Fibroblast of upper back skin (primary cell): ENCODE data around the gene GSN.
A peak's percentile ranks its signal among the peaks of the same experiment; 100 is the strongest.

Source experiments
- DNase-seq: peaks from one replicate; pipeline ENCODE4 v3.0.0-alpha.2; 2013

Gene GSN

GRCh38 chr9:121304707-121305106 is 36.7 kb downstream of the GSN start:
- DNase-seq = no peak

DNA sequence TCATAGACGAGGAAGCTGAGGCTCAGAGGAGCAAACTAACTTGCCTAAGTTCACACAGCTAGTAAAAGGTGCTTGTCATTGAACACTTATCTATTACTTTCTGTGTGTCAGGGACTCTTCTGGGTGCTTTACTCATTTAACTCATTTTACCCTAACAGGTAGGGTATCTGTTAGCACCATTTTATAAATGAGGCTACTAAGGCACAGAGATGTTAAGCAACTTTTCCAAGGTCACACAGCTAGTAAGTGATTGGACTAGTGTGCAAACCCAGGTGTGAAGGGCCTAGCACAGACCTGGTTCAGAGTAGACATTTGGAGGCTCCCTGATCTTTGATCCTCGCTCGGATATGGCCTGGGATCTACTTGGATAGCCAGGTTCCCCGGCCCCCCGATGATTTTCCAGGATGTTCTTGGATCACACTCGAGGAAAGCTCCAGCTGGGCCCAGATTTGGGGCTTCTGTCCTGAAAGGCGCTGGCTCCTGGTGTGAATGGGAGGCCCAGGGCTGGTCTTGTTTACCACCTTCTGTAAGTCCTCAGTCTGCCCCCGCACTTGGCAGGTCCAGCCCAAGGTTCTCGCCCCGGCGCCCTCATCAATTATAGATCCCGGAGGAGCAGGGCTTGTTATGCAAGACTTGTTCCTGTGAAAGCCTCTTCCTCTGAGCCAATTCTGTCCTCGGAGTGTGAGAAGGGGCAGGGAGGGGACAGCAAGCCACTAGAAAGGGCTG is 37.5 kb downstream of the GSN start:
- DNase-seq = no peak

DNA sequence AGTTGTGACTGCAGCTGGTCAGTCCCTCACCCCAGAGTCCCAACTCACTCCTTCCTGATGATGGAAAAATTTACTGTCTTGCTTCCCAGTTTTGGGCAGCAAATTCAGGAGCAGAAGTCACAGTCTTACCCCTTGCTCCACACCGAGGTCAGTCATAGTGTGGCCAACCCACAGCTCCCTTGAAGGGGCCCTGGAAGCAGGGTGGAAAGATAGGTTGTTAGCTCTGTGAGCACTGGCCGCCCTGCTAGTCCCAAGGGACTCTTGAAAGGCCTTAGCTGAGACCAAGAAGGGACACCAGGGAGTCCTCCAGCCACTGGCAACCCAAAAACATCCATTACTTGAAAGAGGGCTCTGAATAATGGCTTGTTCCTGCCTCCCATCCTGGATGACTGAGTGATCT is 40.0 kb downstream of the GSN start:
- no peak for DNase-seq

DNA sequence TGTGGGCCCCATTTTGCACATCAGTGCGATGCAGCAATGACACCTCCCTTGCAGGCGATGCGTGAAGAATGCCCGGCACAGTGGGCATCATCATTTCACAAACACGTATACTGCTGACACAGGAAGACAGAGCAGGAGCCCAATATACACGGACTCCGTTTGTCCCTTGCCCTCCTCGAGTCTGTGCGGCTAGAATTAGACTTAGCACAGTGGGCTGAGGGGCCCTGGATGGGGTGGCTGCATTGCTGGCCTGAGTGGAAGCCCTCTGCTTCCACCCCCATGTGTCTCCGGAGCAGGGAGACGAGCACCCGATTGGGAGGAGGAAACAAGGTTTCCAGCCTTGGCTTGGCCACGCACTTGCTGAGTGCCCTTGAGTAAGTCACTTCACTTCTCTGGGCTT is 40.8 kb downstream of the GSN start:
- DNase-seq = no peak

GRCh38 chr9:121309171-121309570 is 41.2 kb downstream of the GSN start:
- no peak for DNase-seq

DNA sequence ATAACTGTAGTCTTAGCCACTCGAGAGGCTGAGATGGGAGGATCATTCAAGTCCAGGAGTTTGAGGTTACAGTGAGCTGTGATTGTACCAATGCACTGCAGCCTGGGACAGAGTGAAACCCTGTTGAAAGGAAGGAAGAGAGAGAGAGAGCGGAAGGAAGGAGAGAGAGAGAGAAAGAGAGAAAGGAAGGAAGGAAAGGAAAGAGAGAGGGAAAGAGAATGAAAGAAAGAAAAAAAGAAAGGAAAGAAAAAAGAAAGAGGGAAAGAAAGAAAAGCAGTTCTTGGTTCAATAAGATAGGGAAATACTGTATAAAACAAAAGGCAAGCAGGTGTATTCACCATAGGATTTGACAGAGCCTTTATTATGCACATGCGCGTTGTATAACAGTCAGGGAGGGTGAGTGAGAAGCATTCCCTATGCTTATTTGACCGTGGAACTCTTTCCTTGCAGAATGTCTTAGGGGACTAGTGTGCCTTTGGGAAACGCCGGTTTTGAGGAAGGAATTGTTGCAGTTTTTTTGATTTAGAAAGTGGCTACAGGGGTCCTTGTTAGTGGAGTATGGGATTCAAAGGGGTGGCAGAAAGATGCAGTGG is 42.0 kb downstream of the GSN start:
- DNase-seq = no peak

DNA sequence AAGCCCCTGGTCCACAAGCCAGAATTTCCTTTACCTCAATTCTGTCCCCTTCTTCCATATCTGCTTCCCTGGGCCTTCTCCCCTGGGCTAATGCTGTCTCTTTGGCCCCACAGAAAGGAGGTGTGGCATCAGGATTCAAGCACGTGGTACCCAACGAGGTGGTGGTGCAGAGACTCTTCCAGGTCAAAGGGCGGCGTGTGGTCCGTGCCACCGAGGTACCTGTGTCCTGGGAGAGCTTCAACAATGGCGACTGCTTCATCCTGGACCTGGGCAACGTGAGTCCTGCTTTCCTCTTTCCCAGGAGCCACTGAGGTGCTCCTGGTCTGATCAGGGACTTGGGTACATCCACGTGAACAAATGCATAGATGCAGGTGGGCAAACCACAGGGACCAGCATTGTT is 42.6 kb downstream of the GSN start:
- no peak for DNase-seq

DNA sequence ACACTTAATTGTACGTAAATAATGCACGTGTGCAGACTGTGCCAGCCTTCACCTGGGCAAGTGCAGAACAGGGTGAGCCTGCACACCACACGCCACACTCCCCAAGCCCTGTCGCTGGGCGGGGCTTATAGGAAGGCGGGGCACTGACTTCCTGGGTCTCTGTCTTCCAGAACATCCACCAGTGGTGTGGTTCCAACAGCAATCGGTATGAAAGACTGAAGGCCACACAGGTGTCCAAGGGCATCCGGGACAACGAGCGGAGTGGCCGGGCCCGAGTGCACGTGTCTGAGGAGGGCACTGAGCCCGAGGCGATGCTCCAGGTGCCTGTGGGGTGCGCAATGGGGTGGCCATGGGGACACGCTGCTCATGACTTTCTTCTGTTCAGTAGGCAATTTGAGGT is 44.2 kb downstream of the GSN start:
- DNase-seq = no peak

GRCh38 chr9:121313458-121314152 is 45.6 kb downstream of the GSN start:
- DNase-seq = no peak

DNA sequence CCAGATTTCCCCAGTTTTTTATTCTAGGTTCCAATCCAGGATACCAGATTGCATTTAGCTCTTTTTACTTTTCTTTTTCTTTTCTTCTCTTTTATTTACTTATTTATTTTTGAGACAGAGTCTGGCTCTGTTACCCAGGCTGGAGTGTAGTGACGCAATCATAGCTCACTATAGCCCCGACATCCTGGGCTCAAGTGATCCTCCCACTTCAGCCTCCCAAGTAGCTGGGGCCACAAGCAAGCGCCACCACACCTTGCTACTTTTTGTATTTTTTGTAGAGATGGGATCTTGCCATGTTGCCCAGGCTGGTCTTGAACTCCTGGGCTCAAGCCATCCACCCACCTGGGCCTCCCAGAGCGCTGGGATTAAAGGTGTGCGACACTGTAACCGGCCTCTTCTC is 48.4 kb downstream of the GSN start:
- no peak for DNase-seq

DNA sequence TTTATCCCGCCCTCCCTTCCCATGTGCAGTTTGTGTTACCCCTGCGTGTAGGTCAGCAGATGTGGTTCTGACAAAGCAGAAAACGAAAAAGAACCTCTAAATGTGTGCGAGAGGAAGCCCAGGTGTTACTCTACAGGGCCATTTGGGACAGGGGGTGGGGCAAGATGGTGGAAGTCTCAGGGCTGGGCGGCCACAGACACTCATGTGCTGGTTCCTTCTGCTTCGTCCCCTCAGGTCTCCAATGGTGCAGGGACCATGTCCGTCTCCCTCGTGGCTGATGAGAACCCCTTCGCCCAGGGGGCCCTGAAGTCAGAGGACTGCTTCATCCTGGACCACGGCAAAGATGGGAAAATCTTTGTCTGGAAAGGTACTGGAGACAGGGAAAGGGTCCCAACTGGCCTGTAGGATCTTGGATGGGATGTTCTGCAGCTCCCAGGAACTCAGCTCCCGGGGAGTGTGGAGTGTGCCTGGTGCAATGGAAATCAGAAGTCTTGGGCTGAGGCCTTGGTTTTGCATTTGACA is 49.0 kb downstream of the GSN start:
- no peak for DNase-seq

- no peak for DNase-seq
These were observed 50.0 kb downstream of the GSN start for GRCh38 chr9:121317737-121318630.

DNA sequence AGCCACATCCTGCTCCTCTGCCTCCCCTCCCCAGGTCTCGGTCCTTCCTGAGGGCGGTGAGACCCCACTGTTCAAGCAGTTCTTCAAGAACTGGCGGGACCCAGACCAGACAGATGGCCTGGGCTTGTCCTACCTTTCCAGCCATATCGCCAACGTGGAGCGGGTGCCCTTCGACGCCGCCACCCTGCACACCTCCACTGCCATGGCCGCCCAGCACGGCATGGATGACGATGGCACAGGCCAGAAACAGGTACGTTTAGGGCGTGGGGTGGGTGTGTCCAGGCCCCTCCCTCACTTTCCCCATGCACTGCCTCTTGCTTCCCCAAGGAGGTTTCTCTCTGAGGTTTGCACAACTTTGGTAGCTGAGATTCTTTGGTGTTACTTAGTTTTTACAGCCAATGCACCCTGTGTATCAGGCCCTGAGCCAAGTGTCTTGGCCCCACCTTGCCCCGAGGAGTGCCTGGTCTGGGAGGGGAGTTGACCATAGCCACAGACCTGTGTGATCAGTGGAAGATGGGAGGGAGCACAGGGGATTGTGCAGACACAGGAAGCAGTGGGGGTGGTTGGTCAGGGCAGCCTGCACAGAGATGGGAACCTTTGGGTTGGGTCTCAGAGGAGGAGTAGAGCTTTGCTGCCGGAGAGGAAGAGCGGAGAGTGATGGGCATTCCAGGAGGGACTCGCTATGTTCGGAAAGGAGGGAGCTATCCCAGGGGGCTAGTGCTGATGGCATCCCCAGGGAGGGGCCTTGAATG is 50.8 kb downstream of the GSN start:
- no peak for DNase-seq

GRCh38 chr9:121319383-121319780 is 51.4 kb downstream of the GSN start:
- DNase-seq = no peak

DNA sequence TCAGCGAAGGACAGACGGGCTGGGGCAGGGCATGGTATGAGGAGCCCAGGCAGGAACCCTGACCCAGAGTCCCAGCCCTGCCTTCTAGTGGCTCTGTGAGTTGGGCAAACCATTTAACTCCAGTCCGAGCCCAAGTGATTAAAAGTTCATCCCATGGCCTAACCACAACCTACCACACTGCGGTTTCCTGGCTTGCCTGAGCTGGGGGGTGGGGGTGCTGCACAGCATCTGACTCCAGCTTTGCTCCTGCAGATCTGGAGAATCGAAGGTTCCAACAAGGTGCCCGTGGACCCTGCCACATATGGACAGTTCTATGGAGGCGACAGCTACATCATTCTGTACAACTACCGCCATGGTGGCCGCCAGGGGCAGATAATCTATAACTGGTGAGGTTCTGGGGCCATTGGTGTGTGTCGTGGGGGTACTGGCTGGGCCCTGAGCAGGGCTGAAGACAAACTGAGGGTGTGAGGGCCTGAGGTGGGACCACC is 53.1 kb downstream of the GSN start:
- peak; percentile 18 for DNase-seq

- DNase-seq = peak; percentile 86
These were observed 54.2 kb downstream of the GSN start for GRCh38 chr9:121322037-121322736.

DNA sequence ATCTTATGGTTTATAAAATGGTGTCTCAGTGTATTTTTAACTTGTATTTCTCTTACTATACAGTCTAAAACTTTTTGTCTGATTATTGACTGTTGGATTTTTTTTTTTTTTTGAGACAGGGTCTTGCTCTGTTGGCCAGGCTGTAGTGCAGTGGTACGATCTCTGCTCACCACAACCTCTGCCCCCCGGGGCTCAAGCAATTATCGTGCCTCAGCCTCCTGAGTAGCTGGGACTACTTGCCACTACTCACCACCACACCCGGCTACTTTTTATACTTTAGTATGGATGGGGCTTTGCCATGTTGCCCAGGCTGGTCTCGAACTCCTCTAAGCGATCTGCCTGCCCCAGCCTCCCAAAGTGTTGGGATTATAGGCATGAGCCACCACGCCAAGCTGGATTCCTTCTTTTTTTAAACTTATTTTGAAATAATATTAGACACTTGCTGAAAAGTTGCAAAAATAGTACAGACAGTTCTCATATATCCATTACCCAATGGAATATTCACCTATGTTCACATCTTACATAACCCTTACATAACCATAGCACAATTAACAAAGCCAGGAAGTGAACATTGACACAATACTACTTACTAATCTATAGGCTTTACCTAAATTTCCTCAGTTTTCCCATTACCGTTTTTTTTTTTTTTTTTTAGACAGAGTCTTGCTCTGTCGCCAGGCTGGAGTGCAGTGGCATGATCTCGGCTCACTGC is 54.9 kb downstream of the GSN start:
- DNase-seq = no peak

DNA sequence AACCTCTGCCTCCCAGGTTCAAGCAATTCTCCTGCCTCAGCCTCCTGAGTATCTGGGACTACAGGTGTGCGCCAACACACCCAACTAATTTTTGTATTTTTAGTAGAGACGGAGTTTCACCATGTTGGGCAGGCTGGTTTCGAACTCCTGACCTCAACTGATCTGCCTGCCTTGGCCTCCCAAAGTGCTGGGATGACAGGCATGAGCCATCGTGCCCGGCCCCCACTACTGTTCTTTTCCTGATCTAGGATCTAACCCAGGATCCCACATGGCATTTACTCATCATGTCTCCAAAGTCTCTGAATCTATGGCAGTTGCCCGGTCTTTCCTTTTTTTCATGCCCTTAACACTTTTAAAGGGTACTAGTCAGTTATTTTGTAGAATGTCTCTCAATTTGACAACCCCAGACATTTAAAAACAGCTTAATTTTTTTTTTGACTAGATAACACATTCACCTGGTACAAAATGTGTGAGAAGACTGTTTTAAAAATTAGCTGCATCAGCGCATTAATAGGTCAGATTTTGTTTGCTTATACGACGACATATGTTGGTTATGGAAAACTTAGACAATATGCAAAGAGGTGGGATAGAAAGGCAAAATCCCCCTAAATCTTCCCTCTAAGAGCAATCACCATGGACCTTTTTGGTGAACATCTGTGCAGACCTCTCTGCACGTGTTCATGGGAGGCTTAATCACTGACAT is 55.6 kb downstream of the GSN start:
- no peak for DNase-seq

GRCh38 chr9:121324316-121324715 is 56.4 kb downstream of the GSN start:
- no peak for DNase-seq

DNA sequence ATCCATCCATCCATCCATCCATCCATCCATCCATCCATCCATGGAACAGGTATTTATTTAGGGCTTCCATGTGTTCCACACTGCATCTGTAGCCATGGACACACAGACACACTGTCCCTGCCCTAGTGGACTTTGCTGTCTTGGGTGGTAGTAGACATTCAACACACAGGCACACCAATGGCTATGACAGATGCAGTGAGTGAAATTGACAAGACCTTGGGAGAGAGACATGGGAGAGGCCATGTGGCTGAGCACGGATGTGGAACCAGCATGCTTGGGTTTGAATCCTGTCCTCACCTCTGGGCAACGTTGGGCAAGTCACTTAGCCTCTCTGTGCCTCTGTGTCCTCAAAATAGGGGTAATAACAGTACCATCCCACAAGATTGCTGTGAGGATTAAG is 56.8 kb downstream of the GSN start:
- DNase-seq = no peak
